ENCODE data around the gene ATP6V1D. TPM values are rescaled to one million over a fixed set of nuclear protein-coding genes. Genes with fewer than 3 reads are reported as not detected.

ATP6V1D gene
- polyA plus RNA-seq, 1 donor (not counting 4 experiments of a cell fraction or from before 2014, with no cell fraction given), result 112 TPM

- H3K27ac ChIP-seq (ENCODE audit: control insufficient read depth, insufficient read depth, low read length), result peak overlapping the region; percentile 35
- H3K27me3 ChIP-seq (ENCODE audit: control insufficient read depth, extremely low read depth, insufficient read depth, low read length), result no peaks in the 10 kb centered on the region
- no peaks in the 10 kb centered on the region for H3K9me1 ChIP-seq (ENCODE audit: control insufficient read depth, extremely low read depth, insufficient read depth, low read length)
- H3K4me2 ChIP-seq (ENCODE audit: control insufficient read depth, extremely low read depth, insufficient read depth, low read depth, low read length), result peak overlapping the region; percentile 20
- TF ChIP-seq EZH2 (IDR thresholded peaks at IDR 0.05; ENCODE audit: low read length) (no peak), CTCF (optimal IDR thresholded peaks at IDR 0.05 in 1 of 3, IDR thresholded peaks at IDR 0.05 in 1 of 3, conservative IDR thresholded peaks at IDR 0.05 in 1 of 3; ENCODE audit: extremely low read depth in 1 of 3, insufficient read depth in 2 of 3, low read length in 3 of 3) (no peak)
- H4K20me1 ChIP-seq (ENCODE audit: control insufficient read depth, extremely low read depth, insufficient read depth, low read length), result no peaks in the 10 kb centered on the region
- no peak overlapping the region for H2AFZ ChIP-seq (ENCODE audit: control insufficient read depth, low read length)
- no peak for FAIRE-seq
- no peaks in the 10 kb centered on the region for H3K9me3 ChIP-seq (ENCODE audit: control insufficient read depth, low read depth, low read length)
- no peak overlapping the region for H3K4me3 ChIP-seq (ENCODE audit: control insufficient read depth in 2 of 3, extremely low read depth in 1 of 3, insufficient read depth in 2 of 3, low read depth in 1 of 3, low read length in 3 of 3)
- H3K9ac ChIP-seq (ENCODE audit: control insufficient read depth, extremely low read depth, insufficient read depth, low read length), result no peak overlapping the region
- H3K79me2 ChIP-seq (ENCODE audit: control insufficient read depth, insufficient read depth, low read length), result peaks cover under 1% of the 10 kb centered on the region
- no peak for DNase-seq (ENCODE audit: low read depth, low spot score)
- peaks cover 29 to 43% of the 10 kb centered on the region in 2 experiments for H3K36me3 ChIP-seq (ENCODE audit: control insufficient read depth in 2 of 2, extremely low read depth in 1 of 2, insufficient read depth in 2 of 2, low read length in 2 of 2)
- dilution Hi-C loops (cut with MboI; ENCODE audit: extremely low pct_ligation_motif_present, low sequenced_read_pairs), result no loop called here
- peaks cover 17% of the 10 kb centered on the region for H3K4me1 ChIP-seq (ENCODE audit: control insufficient read depth, extremely low read depth, insufficient read depth, low read length)
Observed at GRCh38 chr14:67385120-67385519, 25.5 kb upstream of the ATP6V1D start.

DNA sequence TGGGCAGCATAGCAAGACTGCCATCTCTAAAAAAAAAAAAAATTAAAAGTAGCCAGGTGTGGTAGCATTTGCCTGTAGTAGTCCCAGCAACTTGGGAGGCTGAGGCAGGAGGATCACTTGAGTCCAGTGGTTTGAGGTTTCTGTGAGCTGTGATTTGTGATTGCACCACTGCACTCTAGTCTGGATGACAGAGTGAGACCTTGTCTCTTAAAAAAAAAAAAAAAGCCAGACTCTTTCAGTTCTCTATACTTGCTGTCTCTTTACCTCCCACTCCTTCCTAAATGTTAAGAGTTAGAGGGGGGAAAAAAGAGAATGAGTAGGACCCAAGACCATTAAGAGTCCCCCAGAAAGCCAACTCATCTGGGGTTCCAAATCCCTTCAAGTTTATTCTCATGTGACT lies 18.3 kb upstream of the ATP6V1D start:
- TF ChIP-seq CTCF (optimal IDR thresholded peaks at IDR 0.05 in 1 of 3, IDR thresholded peaks at IDR 0.05 in 1 of 3, conservative IDR thresholded peaks at IDR 0.05 in 1 of 3; ENCODE audit: extremely low read depth in 1 of 3, insufficient read depth in 2 of 3, low read length in 3 of 3) (no peak), EZH2 (IDR thresholded peaks at IDR 0.05; ENCODE audit: low read length) (no peak)
- no peak for FAIRE-seq
- no peak for DNase-seq (ENCODE audit: low read depth, low spot score)
- Histone ChIP-seq H3K27me3 (ENCODE audit: control insufficient read depth, extremely low read depth, insufficient read depth, low read length) (no peaks in the 10 kb centered on the region), H2AFZ (ENCODE audit: control insufficient read depth, low read length) (no peak overlapping the region), H3K4me1 (ENCODE audit: control insufficient read depth, extremely low read depth, insufficient read depth, low read length) (no peaks in the 10 kb centered on the region), H3K4me2 (ENCODE audit: control insufficient read depth, extremely low read depth, insufficient read depth, low read depth, low read length) (no peak overlapping the region), H3K36me3 (ENCODE audit: control insufficient read depth in 2 of 2, extremely low read depth in 1 of 2, insufficient read depth in 2 of 2, low read length in 2 of 2) (peaks cover 28 to 44% of the 10 kb centered on the region in 2 experiments), H4K20me1 (ENCODE audit: control insufficient read depth, extremely low read depth, insufficient read depth, low read length) (no peaks in the 10 kb centered on the region), H3K4me3 (ENCODE audit: control insufficient read depth in 2 of 3, extremely low read depth in 1 of 3, insufficient read depth in 2 of 3, low read depth in 1 of 3, low read length in 3 of 3) (no peak overlapping the region), H3K27ac (ENCODE audit: control insufficient read depth, insufficient read depth, low read length) (no peak overlapping the region), H3K9me3 (ENCODE audit: control insufficient read depth, low read depth, low read length) (no peaks in the 10 kb centered on the region), H3K9ac (ENCODE audit: control insufficient read depth, extremely low read depth, insufficient read depth, low read length) (no peak overlapping the region), H3K9me1 (ENCODE audit: control insufficient read depth, extremely low read depth, insufficient read depth, low read length) (no peaks in the 10 kb centered on the region), H3K79me2 (ENCODE audit: control insufficient read depth, insufficient read depth, low read length) (peaks cover 22% of the 10 kb centered on the region)
- dilution Hi-C loops (cut with MboI; ENCODE audit: extremely low pct_ligation_motif_present, low sequenced_read_pairs), result no loop called here

All from keratinocyte (primary cell).